ENCODE measurements around the gene KIRREL3. TPM values are rescaled to one million over a fixed set of nuclear protein-coding genes. Genes with fewer than 3 reads are reported as not detected.

The KIRREL3 gene
- polyA plus RNA-seq, 1 donor (not counting 4 experiments of a cell fraction or from before 2014, with no cell fraction given) = 0.04 TPM

DNA sequence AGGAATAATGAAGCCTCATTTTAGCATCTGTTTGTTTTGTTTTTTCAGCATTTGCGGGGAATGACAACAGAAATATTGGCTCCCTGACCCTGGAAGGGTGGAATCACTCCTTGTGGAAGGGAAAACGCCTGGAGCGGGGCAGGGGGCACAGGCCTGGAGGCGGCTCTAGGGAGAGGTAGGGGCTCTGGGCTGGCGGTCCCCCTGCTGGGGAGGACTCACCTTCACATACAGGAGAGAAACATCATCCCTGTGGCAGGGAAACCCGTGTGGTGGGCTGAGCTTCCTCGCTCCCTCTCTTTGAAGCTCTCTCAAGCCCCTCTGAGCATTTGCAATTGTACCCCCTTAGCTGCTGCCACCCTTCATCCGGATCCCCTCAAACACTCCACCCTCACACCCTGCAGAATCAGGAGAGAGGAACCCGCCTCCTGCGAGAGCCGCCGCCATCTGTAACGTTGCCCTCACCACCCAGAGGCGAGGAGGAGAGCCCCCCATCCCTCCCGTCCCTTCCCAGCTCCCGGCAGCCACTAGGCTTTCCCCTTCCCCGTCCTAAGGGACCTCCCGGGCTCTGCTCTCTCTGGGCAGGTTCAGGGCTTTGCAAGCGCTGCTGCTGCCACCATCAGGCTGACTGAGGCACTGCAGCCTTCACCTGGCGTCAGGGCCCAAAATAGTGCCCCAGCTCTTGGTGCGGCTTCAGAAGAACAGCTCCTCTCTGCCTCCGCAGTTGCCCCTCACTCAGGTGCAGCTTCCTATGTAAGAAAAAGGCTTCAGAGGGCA, 10.4 kb downstream of the KIRREL3 start:
- dilution Hi-C loops (cut with MboI; ENCODE audit: extremely low pct_ligation_motif_present, low sequenced_read_pairs) = no loop called here
- H2AFZ ChIP-seq (ENCODE audit: control insufficient read depth, low read length) = peak overlapping the region; percentile 31
- no peak overlapping the region for H3K9ac ChIP-seq (ENCODE audit: control insufficient read depth, extremely low read depth, insufficient read depth, low read length)
- TF ChIP-seq EZH2 (IDR thresholded peaks at IDR 0.05; ENCODE audit: low read length) = peak; percentile 33
- peak; percentile 93 to 99 (median 95) for TF ChIP-seq CTCF (optimal IDR thresholded peaks at IDR 0.05 in 1 of 3, IDR thresholded peaks at IDR 0.05 in 1 of 3, conservative IDR thresholded peaks at IDR 0.05 in 1 of 3; ENCODE audit: extremely low read depth in 1 of 3, insufficient read depth in 2 of 3, low read length in 3 of 3)
- no peaks in the 10 kb centered on the region for H3K9me1 ChIP-seq (ENCODE audit: control insufficient read depth, extremely low read depth, insufficient read depth, low read length)
- H3K4me2 ChIP-seq (ENCODE audit: control insufficient read depth, extremely low read depth, insufficient read depth, low read depth, low read length) = no peak overlapping the region
- H3K27ac ChIP-seq (ENCODE audit: control insufficient read depth, insufficient read depth, low read length) = peak overlapping the region; percentile 75
- no peaks in the 10 kb centered on the region for H3K79me2 ChIP-seq (ENCODE audit: control insufficient read depth, insufficient read depth, low read length)
- H4K20me1 ChIP-seq (ENCODE audit: control insufficient read depth, extremely low read depth, insufficient read depth, low read length) = no peaks in the 10 kb centered on the region
- DNase-seq (ENCODE audit: low read depth, low spot score) (no peak), FAIRE-seq (peak; percentile 39)
- no peak overlapping the region for H3K4me3 ChIP-seq (ENCODE audit: control insufficient read depth in 2 of 3, extremely low read depth in 1 of 3, insufficient read depth in 2 of 3, low read depth in 1 of 3, low read length in 3 of 3)
- no peaks in the 10 kb centered on the region for H3K27me3 ChIP-seq (ENCODE audit: control insufficient read depth, extremely low read depth, insufficient read depth, low read length)
- no peaks in the 10 kb centered on the region for H3K9me3 ChIP-seq (ENCODE audit: control insufficient read depth, low read depth, low read length)
- peaks cover 26% of the 10 kb centered on the region for H3K4me1 ChIP-seq (ENCODE audit: control insufficient read depth, extremely low read depth, insufficient read depth, low read length)
- no peaks in the 10 kb centered on the region for H3K36me3 ChIP-seq (ENCODE audit: control insufficient read depth in 2 of 2, extremely low read depth in 1 of 2, insufficient read depth in 2 of 2, low read length in 2 of 2)

DNA sequence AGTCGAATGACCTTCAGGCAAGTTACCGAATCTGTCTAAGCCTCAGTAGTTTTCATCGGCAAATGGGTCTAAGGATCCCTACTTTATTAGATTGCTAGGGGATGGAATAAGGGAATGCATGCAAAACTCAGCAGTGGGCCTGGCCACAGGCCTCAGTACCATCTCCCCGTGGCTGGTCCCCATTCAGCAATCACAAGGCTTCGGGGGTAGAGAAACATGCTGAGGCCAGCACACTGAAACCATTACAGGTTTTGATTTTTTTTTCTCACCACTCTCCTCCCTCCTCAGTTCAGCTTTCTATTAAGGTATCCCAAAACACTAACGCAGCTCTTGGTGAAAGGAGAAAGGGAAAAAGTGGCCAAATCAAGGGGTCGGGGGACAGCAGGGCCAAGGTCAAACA, 11.9 kb downstream of the KIRREL3 start:
- dilution Hi-C loops (cut with MboI; ENCODE audit: extremely low pct_ligation_motif_present, low sequenced_read_pairs) = no loop called here
- no peak overlapping the region for H3K4me3 ChIP-seq (ENCODE audit: control insufficient read depth in 2 of 3, extremely low read depth in 1 of 3, insufficient read depth in 2 of 3, low read depth in 1 of 3, low read length in 3 of 3)

More for the DNA sequence above, 11.9 kb downstream of the KIRREL3 start:
- no peak for FAIRE-seq
- Histone ChIP-seq H3K9me1 (ENCODE audit: control insufficient read depth, extremely low read depth, insufficient read depth, low read length) (no peaks in the 10 kb centered on the region), H4K20me1 (ENCODE audit: control insufficient read depth, extremely low read depth, insufficient read depth, low read length) (no peaks in the 10 kb centered on the region), H3K4me1 (ENCODE audit: control insufficient read depth, extremely low read depth, insufficient read depth, low read length) (peaks cover 26% of the 10 kb centered on the region), H3K9me3 (ENCODE audit: control insufficient read depth, low read depth, low read length) (no peaks in the 10 kb centered on the region), H3K9ac (ENCODE audit: control insufficient read depth, extremely low read depth, insufficient read depth, low read length) (no peak overlapping the region), H3K4me2 (ENCODE audit: control insufficient read depth, extremely low read depth, insufficient read depth, low read depth, low read length) (no peak overlapping the region), H3K36me3 (ENCODE audit: control insufficient read depth in 2 of 2, extremely low read depth in 1 of 2, insufficient read depth in 2 of 2, low read length in 2 of 2) (no peaks in the 10 kb centered on the region), H2AFZ (ENCODE audit: control insufficient read depth, low read length) (no peak overlapping the region), H3K27ac (ENCODE audit: control insufficient read depth, insufficient read depth, low read length) (no peak overlapping the region), H3K27me3 (ENCODE audit: control insufficient read depth, extremely low read depth, insufficient read depth, low read length) (no peaks in the 10 kb centered on the region), H3K79me2 (ENCODE audit: control insufficient read depth, insufficient read depth, low read length) (no peaks in the 10 kb centered on the region)
- DNase-seq (ENCODE audit: low read depth, low spot score) = no peak
- no peak for TF ChIP-seq EZH2 (IDR thresholded peaks at IDR 0.05; ENCODE audit: low read length)
- TF ChIP-seq CTCF (optimal IDR thresholded peaks at IDR 0.05 in 1 of 3, IDR thresholded peaks at IDR 0.05 in 1 of 3, conservative IDR thresholded peaks at IDR 0.05 in 1 of 3; ENCODE audit: extremely low read depth in 1 of 3, insufficient read depth in 2 of 3, low read length in 3 of 3) = no peak
